ENCODE results near the gene GNA12.
"Not testable (repeated sequence)": the region's sequence is repeated elsewhere in the genome, so short reads cannot be mapped to it uniquely, and the experiment has no call there.

The GNA12 gene

DNA sequence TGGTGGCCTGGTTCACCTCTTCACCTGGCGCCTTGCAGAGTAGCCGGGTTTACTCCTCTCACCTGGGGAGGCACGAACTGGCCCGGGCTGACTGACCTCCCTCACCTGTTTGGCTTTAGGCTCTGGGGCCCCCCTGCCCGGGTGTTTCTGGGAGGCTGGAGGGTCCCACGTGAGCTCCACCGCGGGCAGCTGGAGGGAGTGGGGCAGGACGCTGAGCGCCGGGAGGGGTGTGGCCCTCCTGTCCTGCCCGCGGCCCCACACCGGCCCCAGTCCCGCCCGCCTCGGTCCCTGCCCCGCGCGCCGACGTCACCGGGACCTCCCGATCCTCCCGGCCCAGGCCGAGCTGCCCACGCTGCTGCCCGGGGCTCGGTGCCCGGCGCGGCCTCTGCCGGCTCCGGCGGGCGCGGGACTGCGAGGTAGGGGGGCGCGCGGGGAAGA lies 156.2 kb downstream of the GNA12 start, which contains the start of gene AMZ1:
TSS of gene AMZ1 (plus strand) at position 322 of the 438 bp plus-strand sequence. CDS start 12,250 bp downstream, outside the sequence.
- DNase-seq: no peak

GRCh38 chr7:2687338-2687869 lies 156.7 kb downstream of the GNA12 start:
- no peak for DNase-seq

- DNase-seq: no peak
Measured at GRCh38 chr7:2686101-2686500, 158.0 kb downstream of the GNA12 start.

GRCh38 chr7:2684501-2684900 lies 159.6 kb downstream of the GNA12 start:
- no peak for DNase-seq

GRCh38 chr7:2681929-2682799 lies 161.9 kb downstream of the GNA12 start:
- no peak for DNase-seq

DNA sequence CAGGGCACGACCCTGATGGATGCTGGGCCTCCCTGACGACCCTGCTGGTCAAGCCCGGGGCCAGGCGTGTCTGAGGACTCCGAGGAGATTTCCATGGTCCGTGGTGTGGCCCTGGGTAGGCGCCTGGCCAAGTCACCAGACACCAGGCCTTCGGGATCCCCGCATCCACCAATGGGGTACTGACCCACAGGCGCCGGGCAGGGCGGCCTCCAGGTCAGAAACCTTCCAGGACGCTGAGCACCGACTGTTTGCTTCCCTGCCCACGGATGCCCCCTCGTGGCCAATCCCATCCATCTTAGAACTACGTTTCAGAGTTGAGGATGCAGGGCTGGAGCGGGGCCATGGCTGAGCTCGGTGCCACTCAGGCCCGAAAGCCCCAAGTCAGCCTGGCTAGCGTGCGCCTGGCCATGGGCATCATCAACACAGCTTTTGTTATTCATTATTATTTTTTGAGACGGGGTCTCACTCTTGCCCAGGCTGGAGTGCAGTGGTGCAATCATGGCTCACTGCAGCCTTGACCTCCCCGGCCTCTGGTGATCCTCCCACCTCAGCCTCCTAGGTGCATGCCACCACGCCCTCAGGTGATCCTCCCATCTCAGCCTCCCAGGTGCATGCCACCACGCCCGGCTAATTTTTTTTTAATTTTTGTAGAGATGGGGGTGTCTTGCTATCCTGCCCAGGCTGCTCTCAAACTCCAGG lies 163.2 kb downstream of the GNA12 start:
- peak; percentile 86 for DNase-seq

GRCh38 chr7:2680256-2680655 lies 163.9 kb downstream of the GNA12 start:
- no peak for DNase-seq

DNA sequence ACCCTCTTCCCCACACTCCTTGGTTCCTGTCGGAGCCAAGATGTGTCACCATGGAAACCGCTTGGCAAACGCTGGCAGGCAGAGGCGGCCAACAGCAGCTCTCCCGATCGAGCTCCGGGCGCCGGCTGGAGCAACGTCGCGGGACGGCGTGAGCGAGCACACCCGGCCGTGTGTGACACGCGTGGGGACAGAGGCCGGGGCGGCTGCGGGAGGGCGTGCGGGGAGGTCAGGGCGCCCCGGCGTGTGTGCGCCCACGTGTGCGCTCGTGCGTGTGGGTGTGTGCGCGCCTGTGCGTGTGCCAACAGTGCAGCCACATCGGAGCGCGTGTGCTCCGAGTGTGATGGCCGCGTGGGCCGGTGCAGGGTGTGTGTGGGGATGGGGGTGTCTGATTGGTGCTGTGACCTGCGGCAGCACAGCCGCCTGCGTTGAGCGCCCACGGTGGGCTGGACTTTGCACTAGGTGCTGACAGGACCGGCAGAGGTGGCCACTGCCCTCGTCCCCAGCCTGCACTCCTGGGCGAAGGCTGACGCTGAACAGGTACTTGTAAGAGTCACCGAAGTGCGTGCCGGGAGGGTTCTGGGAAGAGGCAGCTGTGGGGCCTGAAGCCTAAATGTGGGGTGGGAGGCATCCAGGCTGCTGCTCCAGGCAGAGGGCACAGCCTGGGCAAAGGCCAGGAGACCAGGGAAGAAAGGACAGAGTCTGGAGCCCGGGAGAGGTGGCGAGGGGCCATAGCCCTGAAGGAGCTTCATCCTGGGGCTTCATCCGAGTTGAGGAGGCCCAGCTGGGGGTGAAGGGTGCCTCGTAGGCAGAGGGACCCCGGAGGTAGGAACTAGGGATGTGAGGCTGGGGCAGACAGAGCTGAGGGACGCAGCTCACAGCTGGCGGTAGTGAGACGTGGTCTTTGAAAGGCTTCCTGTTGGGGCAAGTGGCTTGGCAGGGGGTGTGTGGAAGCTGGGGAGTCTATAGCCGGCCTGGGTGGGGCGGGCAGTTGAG lies 164.7 kb downstream of the GNA12 start:
- not testable (repeated sequence) for DNase-seq

GRCh38 chr7:2678454-2678853 lies 165.7 kb downstream of the GNA12 start:
- not testable (repeated sequence) for DNase-seq

Data from hematopoietic multipotent progenitor cell treated with erythropoietin and hydrocortisone succinate and interleukin-3 and kit ligand, for 6 days (in vitro differentiated cells).